CD8-positive, alpha-beta memory T cell (primary cell): ENCODE measurements around the gene GNG7. TPM values are rescaled to one million over a fixed set of nuclear protein-coding genes. Genes with fewer than 3 reads are reported as not detected.
A peak's percentile ranks its signal among the peaks of the same experiment; 100 is the strongest.

ENCODE experiments used
- CTCF ChIA-PET: fragments of 350-600 bp; sonication (Branson Sonifier 250); formaldehyde crosslinking; loops from one replicate; lab custom pipeline; 2021; ENCODE audit warnings: antibody characterized with exemption; lab: Charles Lee
- POLR2A ChIA-PET: fragments of 350-600 bp; sonication (Branson Sonifier 250); formaldehyde crosslinking; loops from one replicate; lab custom pipeline; 2021; ENCODE audit warnings: antibody characterized with exemption; lab: Charles Lee
- DNase-seq, 5 donors: peaks; one replicate each; pipeline versions ENCODE4 v3.0.0 to v3.0.0-alpha.2; 2020 to 2022; ENCODE audit warnings: mixed read lengths in 1 of 5
- H3K27ac ChIP-seq: one replicate; pipeline ENCODE4 v1.7.0; 2013; ENCODE audit warnings: low read depth, mild to moderate bottlenecking, low read length, moderate library complexity
- H3K27me3 ChIP-seq: 2 replicates; pipeline ENCODE4 v1.7.0; 2013; ENCODE audit warnings: low read length, mild to moderate bottlenecking; ENCODE audit not compliant: insufficient read depth, poor library complexity, severe bottlenecking
- H3K36me3 ChIP-seq: 2 replicates; pipeline ENCODE4 v1.7.0; 2013; ENCODE audit warnings: mild to moderate bottlenecking, low read length, moderate library complexity; ENCODE audit not compliant: insufficient read depth
- H3K4me1 ChIP-seq: 2 replicates; pipeline ENCODE4 v1.7.0; 2013; ENCODE audit warnings: mild to moderate bottlenecking, low read length, moderate library complexity; ENCODE audit not compliant: insufficient read depth
- H3K4me3 ChIP-seq: 2 replicates; pipeline ENCODE4 v1.7.0; 2013; ENCODE audit warnings: mild to moderate bottlenecking, low read length
- H3K9me3 ChIP-seq: 2 replicates; pipeline ENCODE4 v1.7.0; 2013; ENCODE audit warnings: mild to moderate bottlenecking, low read length
- H3K27ac Mint-ChIP-seq, 8 donors: one replicate each; pipeline ENCODE4 v1.8.0; 2020 to 2021; ENCODE audit warnings: mixed read lengths in 8 of 8, mild to moderate bottlenecking in 6 of 8, inconsistent platforms in 3 of 8, moderate library complexity in 3 of 8
- H3K27me3 Mint-ChIP-seq, 2 donors: one replicate each; pipeline ENCODE4 v1.8.0; 2020 to 2021; ENCODE audit warnings: mixed read lengths in 2 of 2, mild to moderate bottlenecking in 1 of 2, moderate library complexity in 1 of 2
- H3K36me3 Mint-ChIP-seq, 3 donors: one replicate each; pipeline ENCODE4 v1.8.0; 2020 to 2021; ENCODE audit warnings: mixed read lengths in 3 of 3, inconsistent platforms in 1 of 3, mild to moderate bottlenecking in 1 of 3
- H3K4me1 Mint-ChIP-seq, 3 donors: one replicate each; pipeline ENCODE4 v1.8.0; 2020 to 2021; ENCODE audit warnings: mixed read lengths in 3 of 3, inconsistent platforms in 1 of 3, mild to moderate bottlenecking in 1 of 3
- H3K4me3 Mint-ChIP-seq, 7 donors: one replicate each; pipeline ENCODE4 v1.8.0; 2020 to 2021; ENCODE audit warnings: mixed read lengths in 7 of 7, mild to moderate bottlenecking in 6 of 7, moderate library complexity in 4 of 7, inconsistent platforms in 2 of 7
- H3K9me3 Mint-ChIP-seq, 5 donors: one replicate each; pipeline ENCODE4 v1.8.0; 2020 to 2022; ENCODE audit warnings: mixed read lengths in 5 of 5, mild to moderate bottlenecking in 3 of 5, moderate library complexity in 2 of 5, inconsistent platforms in 1 of 5
- polyA plus RNA-seq: library from polyadenylated mRNA; unstranded; fragments of 300-500 nt; fragmentation: Illumina TruSeq; gene quantifications from one replicate; pipeline ENCODE4 v1.2.3, GENCODE V29; 2021
- total RNA-seq, 2 experiments: library from RNA; stranded (reverse); gene quantifications; one replicate each; pipeline ENCODE4 v1.2.3, GENCODE V29; 2021

The GNG7 gene
- total and polyA plus RNA-seq, 3 experiments from 2014 or later: 0.40 to 1.2 (median 0.53) TPM

GRCh38 chr19:2579678-2580280 lies 122.7 kb downstream of the GNG7 start:
- Mint-ChIP-seq H3K4me3 (peak overlapping the region in 1 of 7 donors; percentile 74), H3K27ac (no peak overlapping the region)
- POLR2A ChIA-PET: interaction anchor here (0.7 to 4.2 kb wide), 4 partner anchors 100 to 108 kb away, joined by 3 to 29 read pairs (median 7); partner anchors contain the start of gene GADD45B

GRCh38 chr19:2578901-2579677 lies 123.4 kb downstream of the GNG7 start:
- H3K4me1 ChIP-seq: peaks cover 12% of the 10 kb centered on the region
- peak overlapping the region; percentile 43 for H3K4me3 ChIP-seq
- H3K36me3 ChIP-seq: no peaks in the 10 kb centered on the region
- no peaks in the 10 kb centered on the region for H3K9me3 ChIP-seq
- POLR2A ChIA-PET: interaction anchor here (0.7 to 4.2 kb wide), 3 partner anchors 99 to 108 kb away, joined by 3 to 29 read pairs (median 4); partner anchors contain the start of gene GADD45B
- peaks cover 5% of the 10 kb centered on the region for H3K27me3 ChIP-seq
- no peaks in the 10 kb centered on the region for H3K36me3 Mint-ChIP-seq
- no peak overlapping the region for H3K27ac ChIP-seq
- DNase-seq: peak; percentile 40 to 79 (median 52)
- no peak overlapping the region for H3K27ac Mint-ChIP-seq
- CTCF ChIA-PET: interaction anchor here (0.6 to 4.8 kb wide), 19 partner anchors 14 to 152 kb away, joined by 3 to 31 read pairs (median 4); partner anchors contain the start of genes GADD45B and TIMM13
- H3K27me3 Mint-ChIP-seq: peaks cover 6 to 9% of the 10 kb centered on the region in 2 donors
- H3K4me1 Mint-ChIP-seq: peaks cover 0 to 10% (median 0%) of the 10 kb centered on the region in 3 donors
- H3K4me3 Mint-ChIP-seq: peak overlapping the region in 3 of 7 donors; percentile 34 to 39 (median 36)
- H3K9me3 Mint-ChIP-seq: peaks cover 0 to 19% (median 6%) of the 10 kb centered on the region in 5 donors

More at GRCh38 chr19:2579678-2580280, 122.7 kb downstream of the GNG7 start:
- CTCF ChIA-PET: interaction anchor here (0.6 to 4.8 kb wide), 16 partner anchors 15 to 152 kb away, joined by 3 to 31 read pairs (median 4); partner anchors contain the start of genes GADD45B, LMNB2 and TIMM13
- no peak overlapping the region for H3K27ac ChIP-seq
- no peak for DNase-seq
- no peaks in the 10 kb centered on the region for H3K9me3 ChIP-seq
- peaks cover 5% of the 10 kb centered on the region for H3K27me3 ChIP-seq
- H3K4me3 ChIP-seq: no peak overlapping the region
- H3K4me1 ChIP-seq: peaks cover 12% of the 10 kb centered on the region
- peaks cover 0 to 10% (median 0%) of the 10 kb centered on the region in 3 donors for H3K4me1 Mint-ChIP-seq
- H3K36me3 ChIP-seq: no peaks in the 10 kb centered on the region
- no peaks in the 10 kb centered on the region for H3K36me3 Mint-ChIP-seq
- H3K27me3 Mint-ChIP-seq: peaks cover 6 to 9% of the 10 kb centered on the region in 2 donors
- peaks cover 0 to 19% (median 6%) of the 10 kb centered on the region in 5 donors for H3K9me3 Mint-ChIP-seq

GRCh38 chr19:2578391-2578890 lies 124.1 kb downstream of the GNG7 start:
- ChIA-PET CTCF (interaction anchor here (1.1 to 4.8 kb wide), 11 partner anchors 17 to 105 kb away, joined by 3 to 31 read pairs (median 4); partner anchors contain the start of gene GADD45B), POLR2A (interaction anchor here (0.7 to 4.2 kb wide), 2 partner anchors 41 to 101 kb away, joined by 4 to 29 read pairs; partner anchors contain the start of gene GADD45B)
- Mint-ChIP-seq H3K36me3 (no peaks in the 10 kb centered on the region), H3K4me3 (no peak overlapping the region), H3K4me1 (peaks cover 0 to 10% (median 0%) of the 10 kb centered on the region in 3 donors), H3K9me3 (peaks cover 0 to 13% (median 5%) of the 10 kb centered on the region in 5 donors), H3K27ac (no peak overlapping the region), H3K27me3 (peaks cover 6 to 9% of the 10 kb centered on the region in 2 donors)
- H3K4me1 ChIP-seq: peaks cover 12% of the 10 kb centered on the region
- no peak overlapping the region for H3K27ac ChIP-seq
- peaks cover 5% of the 10 kb centered on the region for H3K27me3 ChIP-seq
- H3K9me3 ChIP-seq: no peaks in the 10 kb centered on the region
- H3K36me3 ChIP-seq: no peaks in the 10 kb centered on the region
- H3K4me3 ChIP-seq: no peak overlapping the region
- peak in 1 of 5 donors; percentile 34 for DNase-seq

- no peaks in the 10 kb centered on the region for H3K36me3 Mint-ChIP-seq
- peaks cover 0 to 10% (median 5%) of the 10 kb centered on the region in 5 donors for H3K9me3 Mint-ChIP-seq
- no peak overlapping the region for H3K27ac Mint-ChIP-seq
- peaks cover 5% of the 10 kb centered on the region for H3K27me3 ChIP-seq
- DNase-seq: no peak
- ChIA-PET CTCF (interaction anchor here (1.1 to 4.8 kb wide), 8 partner anchors 12 to 105 kb away, joined by 3 to 31 read pairs (median 5); partner anchors contain the start of gene GADD45B), POLR2A (interaction anchor here (0.7 to 4.2 kb wide), 2 partner anchors 40 to 101 kb away, joined by 4 to 29 read pairs; partner anchors contain the start of gene GADD45B)
- H3K27ac ChIP-seq: no peak overlapping the region
- H3K4me1 ChIP-seq: peaks cover 12% of the 10 kb centered on the region
- peaks cover 0 to 10% (median 0%) of the 10 kb centered on the region in 3 donors for H3K4me1 Mint-ChIP-seq
- H3K4me3 Mint-ChIP-seq: peak overlapping the region in 1 of 7 donors; percentile 4
- H3K4me3 ChIP-seq: no peak overlapping the region
- no peaks in the 10 kb centered on the region for H3K9me3 ChIP-seq
- peaks cover 6 to 9% of the 10 kb centered on the region in 2 donors for H3K27me3 Mint-ChIP-seq
- no peaks in the 10 kb centered on the region for H3K36me3 ChIP-seq
These were observed 124.7 kb downstream of the GNG7 start for GRCh38 chr19:2577722-2578335.

- H3K36me3 ChIP-seq: no peaks in the 10 kb centered on the region
- Mint-ChIP-seq H3K36me3 (no peaks in the 10 kb centered on the region), H3K9me3 (no peaks in the 10 kb centered on the region), H3K27me3 (peaks cover 6 to 9% of the 10 kb centered on the region in 2 donors), H3K4me3 (no peak overlapping the region), H3K4me1 (peaks cover 0 to 10% (median 0%) of the 10 kb centered on the region in 3 donors), H3K27ac (peak overlapping the region in 1 of 8 donors; percentile 83)
- no peaks in the 10 kb centered on the region for H3K9me3 ChIP-seq
- no peak overlapping the region for H3K27ac ChIP-seq
- CTCF ChIA-PET: interaction anchor here (4.8 kb wide), 1 partner anchor 35 kb away, joined by 28 read pairs; no protein-coding TSS in a partner anchor
- peaks cover 5% of the 10 kb centered on the region for H3K27me3 ChIP-seq
- POLR2A ChIA-PET: interaction anchor here (0.6 to 4.2 kb wide), 2 partner anchors 32 to 99 kb away, joined by 4 to 29 read pairs; partner anchors contain the start of gene GADD45B
- H3K4me3 ChIP-seq: no peak overlapping the region
- peaks cover 12% of the 10 kb centered on the region for H3K4me1 ChIP-seq
- DNase-seq: no peak
These were observed 126.6 kb downstream of the GNG7 start for GRCh38 chr19:2575734-2576481.

- POLR2A ChIA-PET: interaction anchor here (0.6 kb wide), 1 partner anchor 269 kb away, joined by 3 read pairs; no protein-coding TSS in a partner anchor
These were observed 127.4 kb downstream of the GNG7 start for GRCh38 chr19:2574971-2575630.

More at GRCh38 chr19:2574971-2575630, 127.4 kb downstream of the GNG7 start:
- no peak for DNase-seq
- H3K36me3 Mint-ChIP-seq: no peaks in the 10 kb centered on the region
- no peak overlapping the region for H3K27ac Mint-ChIP-seq
- Histone ChIP-seq H3K36me3 (no peaks in the 10 kb centered on the region), H3K9me3 (no peaks in the 10 kb centered on the region), H3K27me3 (peaks cover 5% of the 10 kb centered on the region), H3K27ac (no peak overlapping the region), H3K4me3 (no peak overlapping the region), H3K4me1 (peaks cover 12% of the 10 kb centered on the region)
- CTCF ChIA-PET: interaction anchor here (0.6 to 0.8 kb wide), 2 partner anchors 96 to 206 kb away, joined by 3 read pairs; no protein-coding TSS in a partner anchor
- H3K4me1 Mint-ChIP-seq: peaks cover 0 to 10% (median 0%) of the 10 kb centered on the region in 3 donors
- peaks cover 6 to 9% of the 10 kb centered on the region in 2 donors for H3K27me3 Mint-ChIP-seq
- H3K4me3 Mint-ChIP-seq: no peak overlapping the region
- no peaks in the 10 kb centered on the region for H3K9me3 Mint-ChIP-seq
